Right lobe of liver (tissue), 4 donors: ENCODE measurements around the gene SLC32A1.

Experiments used
- POLR2A ChIP-seq: fragments of 450-650 bp; IDR thresholded peaks from one replicate; pipeline ENCODE4 v1.6.1; 2017; ENCODE audit warnings: antibody characterized with exemption, mild to moderate bottlenecking
- TF ChIP-seq, protein P1 (sequence below), 4 donors: fragments of 200-600 bp in 3 of 4; fragments of 450-650 bp in 1 of 4; IDR thresholded peaks; one replicate each; pipeline versions ENCODE4 v1.5.1 to v1.8.0; 2016 to 2022; ENCODE audit warnings: antibody characterized with exemption in 4 of 4, mild to moderate bottlenecking in 2 of 4
- donor health status: DM: no; HTN: no; CAD: no.
- donor health status: DM: no; HTN: no; CAD: no.
- donor health status: DM: no; HTN: yes; CAD: no.

DNA sequence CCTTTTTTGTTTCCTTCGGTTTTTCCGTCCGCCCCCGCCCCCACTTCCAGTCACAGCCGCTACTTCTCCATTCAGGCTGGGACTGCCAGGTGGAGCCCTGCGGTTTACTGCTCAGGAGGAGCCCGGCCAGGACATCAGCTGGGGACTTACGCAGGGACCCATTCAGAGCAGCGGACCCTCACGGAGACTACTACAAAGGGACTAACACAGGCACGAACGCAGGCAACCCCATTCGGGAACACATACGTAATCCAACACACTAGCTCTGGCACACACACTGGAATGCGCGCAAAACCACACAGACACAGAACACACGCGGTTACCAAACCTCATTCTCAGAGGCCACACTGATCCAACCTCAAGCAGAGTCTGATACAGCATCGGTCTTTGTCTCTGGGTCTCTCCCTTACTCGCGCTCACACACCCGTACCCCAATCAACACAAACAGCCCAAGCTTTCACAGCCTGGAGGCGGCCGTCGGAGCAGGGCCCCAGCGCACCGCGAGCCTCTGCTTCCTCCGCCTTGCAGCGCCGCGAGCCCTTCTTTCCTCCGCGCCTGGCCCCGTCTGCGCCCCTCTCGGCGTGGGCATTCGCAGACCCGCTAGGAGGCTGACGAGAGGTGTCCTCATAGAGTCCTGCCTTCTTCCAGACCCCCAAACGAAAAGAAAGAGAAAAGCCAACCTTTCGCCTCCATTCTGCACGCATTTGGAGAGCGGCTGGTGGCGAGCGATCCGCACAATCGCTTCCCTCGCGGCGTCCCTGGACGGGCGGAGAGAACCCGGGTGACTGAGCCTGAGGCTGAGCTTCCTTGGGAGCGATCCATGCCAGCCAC is 1.1 kb upstream of the SLC32A1 start:
- TF ChIP-seq, protein P1, sequence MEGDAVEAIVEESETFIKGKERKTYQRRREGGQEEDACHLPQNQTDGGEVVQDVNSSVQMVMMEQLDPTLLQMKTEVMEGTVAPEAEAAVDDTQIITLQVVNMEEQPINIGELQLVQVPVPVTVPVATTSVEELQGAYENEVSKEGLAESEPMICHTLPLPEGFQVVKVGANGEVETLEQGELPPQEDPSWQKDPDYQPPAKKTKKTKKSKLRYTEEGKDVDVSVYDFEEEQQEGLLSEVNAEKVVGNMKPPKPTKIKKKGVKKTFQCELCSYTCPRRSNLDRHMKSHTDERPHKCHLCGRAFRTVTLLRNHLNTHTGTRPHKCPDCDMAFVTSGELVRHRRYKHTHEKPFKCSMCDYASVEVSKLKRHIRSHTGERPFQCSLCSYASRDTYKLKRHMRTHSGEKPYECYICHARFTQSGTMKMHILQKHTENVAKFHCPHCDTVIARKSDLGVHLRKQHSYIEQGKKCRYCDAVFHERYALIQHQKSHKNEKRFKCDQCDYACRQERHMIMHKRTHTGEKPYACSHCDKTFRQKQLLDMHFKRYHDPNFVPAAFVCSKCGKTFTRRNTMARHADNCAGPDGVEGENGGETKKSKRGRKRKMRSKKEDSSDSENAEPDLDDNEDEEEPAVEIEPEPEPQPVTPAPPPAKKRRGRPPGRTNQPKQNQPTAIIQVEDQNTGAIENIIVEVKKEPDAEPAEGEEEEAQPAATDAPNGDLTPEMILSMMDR (IDR thresholded peaks at IDR 0.05), result no peak
- TF ChIP-seq POLR2A, result no peak
